Suprapubic skin (tissue), 4 donors: ENCODE measurements around the gene NEURL4. TPM values are rescaled to one million over a fixed set of nuclear protein-coding genes. Genes with fewer than 3 reads are reported as not detected.

Experiments used
- DNase-seq, 2 donors: peaks; one replicate each; pipeline ENCODE4 v3.0.0-alpha.2; 2019; ENCODE audit warnings: low spot score in 2 of 2
- H3K27ac ChIP-seq: fragments of 200-600 bp; sonication (generic); one replicate; pipeline ENCODE4 v1.5.1; 2019
- H3K27me3 ChIP-seq: fragments of 200-600 bp; sonication (generic); one replicate; pipeline ENCODE4 v1.5.1; 2019
- H3K36me3 ChIP-seq: fragments of 200-600 bp; sonication (generic); one replicate; pipeline ENCODE4 v1.5.1; 2019
- H3K4me1 ChIP-seq: fragments of 200-600 bp; sonication (generic); one replicate; pipeline ENCODE4 v1.5.1; 2019
- H3K4me3 ChIP-seq: fragments of 200-600 bp; sonication (generic); one replicate; pipeline ENCODE4 v1.5.1; 2019; ENCODE audit warnings: mild to moderate bottlenecking
- H3K9me3 ChIP-seq: fragments of 200-600 bp; sonication (generic); one replicate; pipeline ENCODE4 v1.5.1; 2019
- EP300 ChIP-seq: sonication (generic); formaldehyde crosslinking; IDR thresholded peaks from one replicate; pipeline ENCODE4 v1.6.1; 2017; ENCODE audit warnings: antibody characterized with exemption
- POLR2A ChIP-seq, 2 donors: fragments of 450-650 bp; IDR thresholded peaks; one replicate each; pipeline ENCODE4 v1.6.1; 2017; ENCODE audit warnings: antibody characterized with exemption in 2 of 2, mild to moderate bottlenecking in 2 of 2, moderate library complexity in 2 of 2
- POLR2AphosphoS5 ChIP-seq, 3 donors: sonication (generic); formaldehyde crosslinking; IDR thresholded peaks; one replicate each; pipeline ENCODE4 v1.6.1; 2017; ENCODE audit warnings: antibody characterized with exemption in 3 of 3
- WGBS: methylation state at CpG from one replicate; pipeline ENCODE4 v1.1.5; 2018; 5-methylcytosine and 5-hydroxymethylcytosine counted together
- total RNA-seq, 4 donors: library from RNA; depleted of rRNA; stranded (reverse); fragments of >200 nt; gene quantifications; one replicate each; pipeline ENCODE4 v1.1.0, GENCODE V29; 2016
- TF ChIP-seq, protein P1 (sequence below), 2 donors: fragments of 200-600 bp in 1 of 2; fragments of 450-650 bp in 1 of 2; sonication (generic) in 1 of 2; IDR thresholded peaks; one replicate each; pipeline ENCODE4 v1.5.1; 2016 to 2019; ENCODE audit warnings: antibody characterized with exemption in 2 of 2, mild to moderate bottlenecking in 1 of 2, moderate library complexity in 1 of 2

NEURL4 gene
- total RNA-seq, 4 donors from 2014 or later = 11.7 to 51.3 (median 20.6) TPM

DNA sequence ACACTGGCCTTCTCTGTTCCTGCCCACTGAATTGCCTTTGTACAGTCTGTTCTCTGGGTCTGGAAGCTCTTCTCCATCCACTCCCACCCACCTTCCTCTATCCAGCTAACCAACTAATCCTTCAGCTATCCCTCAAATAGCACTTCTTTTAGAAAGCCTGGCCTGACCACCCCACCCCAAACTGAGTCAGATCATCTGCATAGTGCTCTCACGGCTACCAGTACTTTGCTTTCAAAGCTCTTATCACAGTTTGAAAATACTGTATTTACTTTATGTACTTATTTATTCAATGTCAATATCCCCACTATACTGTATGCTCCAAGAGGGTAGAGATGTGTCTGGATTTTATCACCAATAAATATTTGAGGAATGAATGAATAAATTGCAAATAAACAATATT is 62.4 kb downstream of the NEURL4 start:
- Histone ChIP-seq H3K9me3 (no peaks in the 10 kb centered on the region), H3K4me1 (peaks cover 19% of the 10 kb centered on the region), H3K4me3 (no peak overlapping the region), H3K27me3 (peaks cover 24% of the 10 kb centered on the region), H3K27ac (no peak overlapping the region), H3K36me3 (no peaks in the 10 kb centered on the region)
- 72% methylated on average over 1 of the region's 1 CpG for WGBS
- TF ChIP-seq POLR2A (IDR thresholded peaks at IDR 0.05) (no peak), EP300 (no peak), POLR2AphosphoS5 (IDR thresholded peaks at IDR 0.05) (no peak)
- TF ChIP-seq, protein P1, sequence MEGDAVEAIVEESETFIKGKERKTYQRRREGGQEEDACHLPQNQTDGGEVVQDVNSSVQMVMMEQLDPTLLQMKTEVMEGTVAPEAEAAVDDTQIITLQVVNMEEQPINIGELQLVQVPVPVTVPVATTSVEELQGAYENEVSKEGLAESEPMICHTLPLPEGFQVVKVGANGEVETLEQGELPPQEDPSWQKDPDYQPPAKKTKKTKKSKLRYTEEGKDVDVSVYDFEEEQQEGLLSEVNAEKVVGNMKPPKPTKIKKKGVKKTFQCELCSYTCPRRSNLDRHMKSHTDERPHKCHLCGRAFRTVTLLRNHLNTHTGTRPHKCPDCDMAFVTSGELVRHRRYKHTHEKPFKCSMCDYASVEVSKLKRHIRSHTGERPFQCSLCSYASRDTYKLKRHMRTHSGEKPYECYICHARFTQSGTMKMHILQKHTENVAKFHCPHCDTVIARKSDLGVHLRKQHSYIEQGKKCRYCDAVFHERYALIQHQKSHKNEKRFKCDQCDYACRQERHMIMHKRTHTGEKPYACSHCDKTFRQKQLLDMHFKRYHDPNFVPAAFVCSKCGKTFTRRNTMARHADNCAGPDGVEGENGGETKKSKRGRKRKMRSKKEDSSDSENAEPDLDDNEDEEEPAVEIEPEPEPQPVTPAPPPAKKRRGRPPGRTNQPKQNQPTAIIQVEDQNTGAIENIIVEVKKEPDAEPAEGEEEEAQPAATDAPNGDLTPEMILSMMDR (IDR thresholded peaks at IDR 0.05) = no peak
- no peak for DNase-seq

Other genes with a start within 250 kb of the NEURL4 start
- gene CLEC10A, start 249.1 kb downstream of the NEURL4 start, total RNA-seq = 1 to 10 TPM; 1.6 to 3.3 (median 1.7) TPM
- gene ASGR2, start 214.5 kb downstream of the NEURL4 start, total RNA-seq = 10 to 100 TPM in 1 of 4 donors, 1 to 10 TPM in 3; 3.4 to 11.8 (median 6.8) TPM
- gene ASGR1, start 150.0 kb downstream of the NEURL4 start, total RNA-seq = 1 to 10 TPM; 1.3 to 2.3 (median 2.0) TPM
- 10 to 100 TPM in 1 of 4 donors, 1 to 10 TPM in 3; 2.9 to 12.7 (median 3.2) TPM for gene DLG4, start 109.5 kb downstream of the NEURL4 start, total RNA-seq
- gene ACADVL, start 109.4 kb downstream of the NEURL4 start, total RNA-seq = 1,000 to 10,000 TPM in 1 of 4 donors, 100 to 1,000 TPM in 3; 565 to 1,687 (median 703) TPM
- gene DVL2, start 94.8 kb downstream of the NEURL4 start, total RNA-seq = 10 to 100 TPM; 53.2 to 78.1 (median 55.5) TPM
- gene PHF23, start 89.9 kb downstream of the NEURL4 start, total RNA-seq = 10 to 100 TPM; 19.0 to 35.0 (median 29.1) TPM
- 100 to 1,000 TPM; 446 to 840 (median 533) TPM for gene GABARAP, start 86.9 kb downstream of the NEURL4 start, total RNA-seq
- 10 to 100 TPM; 54.7 to 80.6 (median 72.1) TPM for gene CTDNEP1, start 77.6 kb downstream of the NEURL4 start, total RNA-seq
- gene ELP5, start 77.1 kb downstream of the NEURL4 start, total RNA-seq = 10 to 100 TPM; 13.6 to 29.7 (median 20.3) TPM
- 10 to 100 TPM in 2 of 4 donors, 1 to 10 TPM in 2; 7.7 to 14.5 (median 11.0) TPM for gene CLDN7, start 66.9 kb downstream of the NEURL4 start, total RNA-seq
- gene SLC2A4, start 47.6 kb downstream of the NEURL4 start, total RNA-seq = 10 to 100 TPM in 2 of 4 donors, 1 to 10 TPM in 2; 2.4 to 19.4 (median 10.8) TPM
- gene YBX2, start 34.7 kb downstream of the NEURL4 start, total RNA-seq = 1 to 10 TPM; 1.9 to 9.7 (median 4.0) TPM
- gene EIF5A, start 21.7 kb downstream of the NEURL4 start, total RNA-seq = 100 to 1,000 TPM; 172 to 314 (median 239) TPM
- 100 to 1,000 TPM in 1 of 4 donors, 10 to 100 TPM in 3; 77.4 to 123 (median 87.0) TPM for gene GPS2, start 14.0 kb downstream of the NEURL4 start, total RNA-seq
- gene ACAP1, start 7.2 kb upstream of the NEURL4 start, total RNA-seq = 10 to 100 TPM in 1 of 4 donors, 1 to 10 TPM in 2, under 1 TPM in 1; 0.70 to 12.4 (median 4.5) TPM
- 10 to 100 TPM in 3 of 4 donors, 1 to 10 TPM in 1; 9.1 to 50.1 (median 32.4) TPM for gene KCTD11, start 22.8 kb upstream of the NEURL4 start, total RNA-seq
- gene TMEM95, start 25.8 kb upstream of the NEURL4 start, total RNA-seq = under 1 TPM in 1 of 4 donors, not detected in 3; 0.44 TPM
- 10 to 100 TPM; 15.3 to 42.9 (median 20.7) TPM for gene TNK1, start 51.8 kb upstream of the NEURL4 start, total RNA-seq
- 10 to 100 TPM; 21.6 to 55.3 (median 40.7) TPM for gene PLSCR3, start 65.2 kb upstream of the NEURL4 start, total RNA-seq
- 100 to 1,000 TPM in 2 of 4 donors, 10 to 100 TPM in 2; 53.5 to 128 (median 89.6) TPM for gene TMEM256, start 74.8 kb upstream of the NEURL4 start, total RNA-seq
- 10 to 100 TPM in 1 of 4 donors, 1 to 10 TPM in 3; 5.9 to 17.9 (median 8.1) TPM for gene NLGN2, start 78.5 kb upstream of the NEURL4 start, total RNA-seq
- not detected for gene SPEM1, start 91.0 kb upstream of the NEURL4 start, total RNA-seq
- gene SPEM2, start 96.3 kb upstream of the NEURL4 start, total RNA-seq = not detected
- gene SPEM3, start 99.5 kb upstream of the NEURL4 start, total RNA-seq = not detected
- 10 to 100 TPM; 18.7 to 24.5 (median 19.5) TPM for gene TMEM102, start 106.1 kb upstream of the NEURL4 start, total RNA-seq
- 10 to 100 TPM; 10.3 to 28.5 (median 12.5) TPM for gene FGF11, start 110.2 kb upstream of the NEURL4 start, total RNA-seq
- 10 to 100 TPM in 2 of 4 donors, 1 to 10 TPM in 2; 7.3 to 11.3 (median 9.7) TPM for gene CHRNB1, start 115.7 kb upstream of the NEURL4 start, total RNA-seq
- gene ZBTB4, start 150.3 kb upstream of the NEURL4 start, total RNA-seq = 10 to 100 TPM; 36.1 to 65.7 (median 45.3) TPM
- gene SLC35G6, start 152.1 kb upstream of the NEURL4 start, total RNA-seq = not detected
- gene POLR2A, start 155.0 kb upstream of the NEURL4 start, total RNA-seq = 100 to 1,000 TPM; 104 to 194 (median 140) TPM
- 10 to 100 TPM; 12.7 to 28.4 (median 18.0) TPM for gene TNFSF12, start 219.7 kb upstream of the NEURL4 start, total RNA-seq
- 10 to 100 TPM in 3 of 4 donors, 1 to 10 TPM in 1; 9.6 to 26.6 (median 15.5) TPM for gene TNFSF13, start 229.4 kb upstream of the NEURL4 start, total RNA-seq
- gene SENP3, start 232.6 kb upstream of the NEURL4 start, total RNA-seq = 10 to 100 TPM; 40.2 to 53.5 (median 51.6) TPM